Astrocyte (in vitro differentiated cells and primary cell): ENCODE data around the gene RAD51B. TPM values are rescaled to one million over a fixed set of nuclear protein-coding genes. Genes with fewer than 3 reads are reported as not detected.

Experiments used
- DNase-seq: peaks from one replicate; pipeline ENCODE4 v3.0.0-alpha.2; 2010; ENCODE audit warnings: low read depth
- FAIRE-seq: peaks from 2 replicates; lab custom pipeline; 2011; peaks lifted over from hg19 to GRCh38; lab: Jason Lieb, UNC
- H2AFZ ChIP-seq: 2 replicates; pipeline ENCODE4 v1.6.0; 2012; ENCODE audit warnings: low read depth, low read length, inconsistent platforms
- H3K27ac ChIP-seq: 2 replicates; pipeline ENCODE4 v1.5.1; 2011; ENCODE audit warnings: low read depth, low read length, inconsistent platforms
- H3K27me3 ChIP-seq: 2 replicates; pipeline ENCODE4 v1.6.0; 2011; ENCODE audit warnings: low read length, inconsistent platforms; ENCODE audit not compliant: insufficient read depth
- H3K36me3 ChIP-seq: 2 replicates; pipeline ENCODE4 v1.5.1; 2011; ENCODE audit warnings: low read length, inconsistent platforms; ENCODE audit not compliant: insufficient read depth
- H3K4me1 ChIP-seq: 2 replicates; pipeline ENCODE4 v1.5.1; 2011; ENCODE audit warnings: low read length, inconsistent platforms; ENCODE audit not compliant: insufficient read depth
- H3K4me2 ChIP-seq: 2 replicates; pipeline ENCODE4 v1.6.0; 2012; ENCODE audit warnings: low read length, inconsistent platforms
- H3K4me3 ChIP-seq: 2 replicates; pipeline ENCODE4 v1.5.1; 2011; ENCODE audit warnings: low read depth, mild to moderate bottlenecking, low read length, inconsistent platforms; ENCODE audit not compliant: insufficient read depth
- H3K79me2 ChIP-seq: 2 replicates; pipeline ENCODE4 v1.6.0; 2012; ENCODE audit warnings: mild to moderate bottlenecking, low read length, inconsistent platforms; ENCODE audit not compliant: insufficient read depth
- H3K9ac ChIP-seq: 2 replicates; pipeline ENCODE4 v1.6.0; 2012; ENCODE audit warnings: mild to moderate bottlenecking, low read length, inconsistent platforms
- H3K9me3 ChIP-seq: 2 replicates; pipeline ENCODE4 v1.5.1; 2012; ENCODE audit warnings: low read depth, mild to moderate bottlenecking, low read length, inconsistent platforms; ENCODE audit not compliant: insufficient read depth
- H4K20me1 ChIP-seq: 2 replicates; pipeline ENCODE4 v1.6.0; 2012; ENCODE audit warnings: low read length, inconsistent platforms; ENCODE audit not compliant: insufficient read depth
- H3K27ac Mint-ChIP-seq: one replicate; pipeline ENCODE4 v1.8.0; 2021; ENCODE audit warnings: mild to moderate bottlenecking, mixed read lengths; ENCODE audit not compliant: unreplicated experiment
- H3K27me3 Mint-ChIP-seq: one replicate; pipeline ENCODE4 v1.8.0; 2021; ENCODE audit warnings: low read depth, mixed read lengths; ENCODE audit not compliant: unreplicated experiment
- H3K36me3 Mint-ChIP-seq: one replicate; pipeline ENCODE4 v1.8.0; 2021; ENCODE audit warnings: low read depth, mixed read lengths; ENCODE audit not compliant: unreplicated experiment
- H3K4me1 Mint-ChIP-seq: one replicate; pipeline ENCODE4 v1.8.0; 2021; ENCODE audit warnings: low read depth, mixed read lengths; ENCODE audit not compliant: unreplicated experiment
- H3K4me3 Mint-ChIP-seq: one replicate; pipeline ENCODE4 v1.8.0; 2021; ENCODE audit warnings: mild to moderate bottlenecking, moderate library complexity, mixed read lengths; ENCODE audit not compliant: unreplicated experiment
- H3K9me3 Mint-ChIP-seq: one replicate; pipeline ENCODE4 v1.8.0; 2021; ENCODE audit warnings: mild to moderate bottlenecking, mixed read lengths; ENCODE audit not compliant: unreplicated experiment
- CTCF ChIP-seq: IDR thresholded peaks from 2 replicates; pipeline ENCODE4 v1.5.1; 2011; ENCODE audit warnings: low read depth, mild to moderate bottlenecking, inconsistent platforms, low read length, moderate library complexity; ENCODE audit not compliant: insufficient read depth
- EZH2 ChIP-seq: IDR thresholded peaks from 2 replicates; pipeline ENCODE4 v1.6.1; 2012; ENCODE audit warnings: mild to moderate bottlenecking, low read length, inconsistent platforms; ENCODE audit not compliant: insufficient read depth
- total RNA-seq: library from RNA; stranded (reverse); gene quantifications from 2 replicates; pipeline ENCODE4 v1.2.1, GENCODE V29; 2021

The RAD51B gene
- total RNA-seq, 1 donor from 2014 or later: 10.8 TPM

DNA sequence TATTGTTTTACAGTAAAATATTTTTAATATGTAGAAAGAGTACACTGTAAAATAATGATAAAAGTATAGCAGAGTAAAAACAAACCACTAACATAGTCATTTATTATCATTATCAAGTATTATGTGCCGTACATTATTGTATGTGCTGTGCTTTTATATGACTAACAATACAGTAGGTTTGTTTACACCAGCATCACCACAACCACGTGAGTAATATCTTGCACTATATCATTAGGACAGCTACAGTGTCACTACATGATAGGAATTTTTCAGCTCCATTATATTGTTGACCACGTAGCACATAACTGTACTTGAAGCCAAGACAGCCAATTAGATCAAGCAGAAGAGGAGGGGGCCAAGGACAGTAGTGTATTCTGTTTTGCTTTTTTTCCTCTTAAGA, 415.4 kb downstream of the RAD51B start:
- no peaks in the 10 kb centered on the region for H3K9me3 ChIP-seq
- Mint-ChIP-seq H3K9me3 (peaks cover 1% of the 10 kb centered on the region), H3K27ac (peak overlapping the region; percentile 73), H3K4me1 (peaks cover 1% of the 10 kb centered on the region), H3K36me3 (peaks cover 1% of the 10 kb centered on the region), H3K27me3 (no peaks in the 10 kb centered on the region), H3K4me3 (no peak overlapping the region)
- no peak overlapping the region for H3K9ac ChIP-seq
- H3K27ac ChIP-seq: no peak overlapping the region
- H4K20me1 ChIP-seq: no peaks in the 10 kb centered on the region
- H3K79me2 ChIP-seq: no peaks in the 10 kb centered on the region
- FAIRE-seq (no peak), DNase-seq (peak; percentile 71)
- no peak overlapping the region for H3K4me2 ChIP-seq
- H3K4me3 ChIP-seq: no peak overlapping the region
- H3K4me1 ChIP-seq: peaks cover 36% of the 10 kb centered on the region
- H3K36me3 ChIP-seq: no peaks in the 10 kb centered on the region
- H2AFZ ChIP-seq: no peak overlapping the region
- no peaks in the 10 kb centered on the region for H3K27me3 ChIP-seq
- TF ChIP-seq EZH2 (no peak), CTCF (no peak)

DNA sequence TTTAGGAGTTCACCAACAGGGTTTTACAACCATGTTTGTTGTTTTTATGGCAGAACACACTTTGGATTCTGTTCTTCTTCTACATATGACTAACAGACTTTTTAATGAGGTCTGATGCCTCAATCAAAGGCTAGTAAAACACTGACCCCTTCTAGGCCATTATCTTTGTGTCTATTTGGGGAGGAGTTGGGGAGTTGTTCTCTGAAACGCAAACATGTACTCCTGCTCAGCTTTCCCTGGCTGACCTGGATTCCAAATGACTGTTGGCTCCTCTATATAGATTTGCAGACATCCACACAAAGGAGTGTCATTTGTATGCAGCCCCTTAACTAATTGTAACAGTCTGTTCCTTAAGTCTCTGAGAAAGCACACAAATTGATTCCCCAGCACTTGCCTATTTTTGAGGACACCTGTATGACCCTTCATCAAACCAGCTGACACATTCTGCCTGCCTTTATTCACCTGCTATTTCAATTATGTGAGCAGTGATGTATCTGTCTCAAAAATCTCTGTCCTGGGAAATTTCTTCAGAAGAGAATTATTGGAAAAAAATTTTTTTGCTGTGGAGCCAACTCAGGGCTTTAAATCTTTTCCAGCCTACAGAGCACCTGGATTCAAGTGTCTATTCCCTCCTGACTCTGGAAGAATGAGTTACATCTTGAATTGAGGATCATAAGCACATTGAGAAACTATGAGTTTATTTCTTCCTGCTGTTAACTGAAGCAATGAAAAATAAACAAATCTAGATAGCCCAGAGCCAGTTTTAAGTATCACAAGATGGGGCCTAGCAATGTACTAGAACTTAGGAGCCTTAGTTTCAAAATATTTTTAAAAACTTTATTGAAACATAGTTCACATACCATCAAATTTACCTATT, 417.2 kb downstream of the RAD51B start:
- DNase-seq (no peak), FAIRE-seq (no peak)
- H3K4me3 Mint-ChIP-seq: no peak overlapping the region
- peaks cover 3% of the 10 kb centered on the region for H3K4me1 Mint-ChIP-seq
- H3K79me2 ChIP-seq: no peaks in the 10 kb centered on the region
- no peak overlapping the region for H3K4me3 ChIP-seq
- no peaks in the 10 kb centered on the region for H3K27me3 Mint-ChIP-seq
- H3K36me3 ChIP-seq: no peaks in the 10 kb centered on the region
- TF ChIP-seq EZH2 (no peak), CTCF (no peak)
- H3K27ac ChIP-seq: no peak overlapping the region
- no peak overlapping the region for H3K27ac Mint-ChIP-seq
- no peak overlapping the region for H3K4me2 ChIP-seq
- H2AFZ ChIP-seq: no peak overlapping the region
- no peaks in the 10 kb centered on the region for H4K20me1 ChIP-seq
- no peaks in the 10 kb centered on the region for H3K9me3 ChIP-seq
- no peaks in the 10 kb centered on the region for H3K36me3 Mint-ChIP-seq
- H3K4me1 ChIP-seq: peaks cover 19% of the 10 kb centered on the region
- no peak overlapping the region for H3K9ac ChIP-seq
- no peaks in the 10 kb centered on the region for H3K27me3 ChIP-seq
- H3K9me3 Mint-ChIP-seq: peaks cover 1% of the 10 kb centered on the region

- H3K4me1 ChIP-seq: peaks cover 7% of the 10 kb centered on the region
- H3K27ac ChIP-seq: no peak overlapping the region
- TF ChIP-seq EZH2 (no peak), CTCF (no peak)
- Mint-ChIP-seq H3K9me3 (peaks cover 1% of the 10 kb centered on the region), H3K27me3 (no peaks in the 10 kb centered on the region), H3K27ac (no peak overlapping the region), H3K4me1 (peaks cover 3% of the 10 kb centered on the region), H3K4me3 (no peak overlapping the region), H3K36me3 (no peaks in the 10 kb centered on the region)
- H3K36me3 ChIP-seq: no peaks in the 10 kb centered on the region
- H3K27me3 ChIP-seq: no peaks in the 10 kb centered on the region
- FAIRE-seq (no peak), DNase-seq (no peak)
- no peaks in the 10 kb centered on the region for H3K9me3 ChIP-seq
- H3K4me3 ChIP-seq: no peak overlapping the region
- no peaks in the 10 kb centered on the region for H3K79me2 ChIP-seq
- no peak overlapping the region for H2AFZ ChIP-seq
- H3K4me2 ChIP-seq: no peak overlapping the region
- no peaks in the 10 kb centered on the region for H4K20me1 ChIP-seq
- H3K9ac ChIP-seq: no peak overlapping the region
These were observed 419.0 kb downstream of the RAD51B start for GRCh38 chr14:68238551-68238950.
